H1 (cell line): ENCODE measurements around the gene MROH2A. TPM values are rescaled to one million over a fixed set of nuclear protein-coding genes. Genes with fewer than 3 reads are reported as not detected.

Experiments
- CTBP2 ChIP-seq: IDR thresholded peaks from 2 replicates; pipeline ENCODE4 v1.7.0; 2011; ENCODE audit warnings: borderline replicate concordance, mild to moderate bottlenecking, moderate library complexity, mixed read lengths, low read length; ENCODE audit not compliant: insufficient read depth, insufficient read length
- FOSL1 ChIP-seq: IDR thresholded peaks from 2 replicates; pipeline ENCODE4 v1.6.1; 2011; ENCODE audit warnings: mild to moderate bottlenecking, low read depth, low read length, moderate library complexity; ENCODE audit not compliant: insufficient read depth
- GABPA ChIP-seq: IDR thresholded peaks from 2 replicates; pipeline ENCODE4 v1.6.1; 2011; ENCODE audit warnings: mild to moderate bottlenecking, low read length, moderate library complexity, borderline replicate concordance; ENCODE audit not compliant: insufficient read depth
- SIRT6 ChIP-seq: IDR thresholded peaks from one replicate; pipeline ENCODE4 v1.7.1; 2012; ENCODE audit warnings: low read length, inconsistent platforms
- SUZ12 ChIP-seq: fragments of 200-600 bp; sonication (generic); IDR thresholded peaks from 2 replicates; pipeline ENCODE4 v1.6.1; 2012; ENCODE audit warnings: mild to moderate bottlenecking, inconsistent platforms, low read length, moderate library complexity, mixed read lengths
- TAF7 ChIP-seq: optimal IDR thresholded peaks from 2 replicates; pipeline ENCODE3; 2011; ENCODE audit warnings: low read depth, mild to moderate bottlenecking, inconsistent platforms, low read length, moderate library complexity, borderline replicate concordance
- polyA plus RNA-seq, 7 experiments: library from polyadenylated mRNA; depleted of rRNA in 3 of 7; stranded (reverse) in 5 of 7; unstranded in 2 of 7; fragments of >200 nt in 5 of 7; fragments of 200-250 nt in 2 of 7; gene quantifications; 1 replicate in 5 of 7; 2 replicates in 1 of 7; 4 replicates in 1 of 7; pipeline versions ENCODE4 v1.2.1 to v1.2.3, GENCODE V29; 2011 to 2013; ENCODE audit warnings: missing spikeins in 2 of 7, mixed read lengths in 2 of 7
- total RNA-seq: library from RNA; stranded (reverse); fragmentation: NEBNext Ultra II Directional; extraction: Animal tissue kit (Norgen Biotek cat#: 25700); gene quantifications from 2 replicates; pipeline ENCODE4 v1.2.1, GENCODE V29; 2021

The MROH2A gene
- total and polyA plus RNA-seq, 2 of the 8 experiments (the other 6 are each of a cell fraction or from before 2014, with no cell fraction given), result not detected

DNA sequence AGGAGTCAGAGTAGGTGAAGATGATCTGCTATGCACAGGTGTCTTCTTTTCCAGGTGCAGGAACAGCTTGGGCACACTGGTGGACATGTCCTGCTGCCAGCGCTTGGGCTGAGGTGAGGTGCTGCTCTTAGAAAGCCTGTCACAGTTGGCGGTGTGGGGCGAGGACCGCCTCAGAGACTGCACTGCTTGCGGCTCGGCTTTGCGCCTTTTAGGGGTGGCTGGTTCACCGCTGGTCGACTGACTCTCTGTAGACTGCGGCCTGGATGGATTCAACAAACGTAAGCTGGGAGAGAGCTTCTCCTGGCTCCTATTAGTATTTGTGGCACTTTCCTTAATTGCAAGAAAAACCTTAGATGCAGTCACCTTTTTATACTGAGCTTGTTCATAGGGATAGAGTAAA, 88.3 kb downstream of the MROH2A start (continued):
- no peak for TF ChIP-seq CTBP2
- TF ChIP-seq TAF7, result no peak
- TF ChIP-seq GABPA, result no peak
- TF ChIP-seq SUZ12, result no peak
- TF ChIP-seq FOSL1, result no peak
- no peak for TF ChIP-seq SIRT6
